HL-60/S4 (cell line): ENCODE data around the gene BCL11A.

ENCODE experiments used
- in situ Hi-C: fragments of 300-500 bp; cut with MboI; formaldehyde crosslinking; loops from 2 replicates; pipeline ENCODE4 v1.14.3; 2022; ENCODE audit warnings: low sequenced_read_pairs

The BCL11A gene

DNA sequence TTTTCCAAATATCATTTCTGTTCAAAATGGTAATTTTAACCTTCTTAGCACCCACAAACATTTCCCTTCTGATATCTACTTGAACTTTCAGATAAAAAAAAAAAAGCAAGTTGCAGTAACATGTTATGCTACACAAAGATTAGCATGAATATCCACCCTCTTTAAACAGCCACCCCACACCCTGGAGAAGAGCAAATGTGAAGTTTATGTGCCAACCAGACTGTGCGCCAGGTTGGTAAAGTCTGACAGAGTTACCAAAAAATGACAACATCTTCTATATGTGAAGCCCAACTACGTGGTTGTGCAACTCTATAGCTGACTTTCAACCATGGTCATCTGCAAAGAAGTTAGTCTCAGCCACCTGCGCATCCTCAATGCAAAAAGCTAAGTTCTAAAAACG is 62.6 kb downstream of the BCL11A start:
- in situ Hi-C loops = no loop called here

DNA sequence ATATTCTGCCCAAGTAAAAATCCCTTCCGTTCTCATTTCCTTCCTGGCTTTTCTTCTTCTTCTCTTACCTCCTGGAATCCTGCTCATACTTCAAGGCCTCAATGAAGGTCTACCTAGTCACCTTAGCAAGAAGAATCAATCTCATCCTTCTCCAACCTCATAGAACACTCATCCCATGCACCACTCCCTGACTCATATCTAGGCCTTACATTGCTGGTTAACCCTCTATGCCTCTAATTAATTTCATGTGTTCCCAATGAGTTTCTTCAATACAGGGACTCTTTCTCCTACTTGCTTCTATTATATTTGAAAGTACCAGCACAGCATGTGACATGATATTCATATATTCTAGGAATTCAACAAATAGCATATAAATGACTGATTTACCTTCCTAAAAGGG is 63.0 kb downstream of the BCL11A start:
- in situ Hi-C loops = no loop called here

DNA sequence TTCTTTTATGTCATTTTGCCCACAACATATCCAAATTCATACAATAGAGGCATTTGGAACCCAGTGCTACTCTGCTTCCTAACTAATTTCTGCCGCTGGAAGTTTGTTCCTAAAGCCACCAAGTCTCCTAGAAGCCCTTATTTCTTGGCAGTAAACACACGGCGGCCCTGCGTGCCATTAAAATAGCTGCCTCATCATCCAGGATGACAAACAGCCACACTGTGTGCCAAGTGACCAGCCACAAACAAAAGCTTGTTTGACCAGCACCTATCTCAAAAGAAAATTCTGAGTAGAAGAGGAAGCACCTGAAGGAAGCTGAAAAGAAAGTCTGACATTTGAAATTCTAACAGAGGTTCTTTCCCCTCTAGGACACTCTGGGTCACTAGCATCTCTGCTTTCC is 64.2 kb downstream of the BCL11A start:
- in situ Hi-C loops = no loop called here

DNA sequence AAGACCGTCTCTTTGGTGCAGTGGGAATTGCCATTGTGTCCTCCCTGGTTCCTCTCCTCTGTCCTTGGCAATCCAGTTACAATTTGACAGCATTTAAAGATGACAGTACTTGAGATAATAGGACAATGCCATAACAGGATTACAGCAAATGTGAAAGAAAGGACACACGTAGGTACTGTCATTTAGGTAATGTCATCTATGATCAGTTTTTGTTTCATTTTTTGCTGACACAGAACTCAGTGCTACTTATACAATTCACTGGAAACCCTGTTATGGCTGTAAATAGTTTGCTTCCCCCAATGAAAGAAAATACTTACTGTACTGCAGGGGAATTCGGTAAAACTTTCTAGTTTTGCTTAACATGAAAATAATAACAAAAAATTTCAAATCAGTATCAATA is 65.2 kb downstream of the BCL11A start:
- in situ Hi-C loops = no loop called here

DNA sequence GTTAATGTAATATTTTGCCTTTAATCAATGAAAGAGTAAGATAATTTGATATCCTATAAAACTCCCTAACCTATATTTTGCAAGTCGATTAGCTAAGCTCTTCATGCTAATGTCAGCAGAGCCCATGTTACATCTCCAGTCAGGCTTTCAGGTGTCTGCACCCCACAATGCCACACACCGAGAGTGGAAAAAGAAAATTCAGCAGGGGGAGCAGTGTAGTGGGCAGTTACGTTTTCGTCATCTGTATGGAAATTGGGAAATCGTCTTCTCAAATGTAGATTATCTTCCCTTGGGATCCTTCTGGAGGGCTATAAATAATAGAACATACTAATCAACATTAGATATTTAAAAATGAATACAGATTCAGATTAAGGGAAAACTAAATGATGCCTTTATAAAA is 66.3 kb downstream of the BCL11A start:
- in situ Hi-C loops = no loop called here

DNA sequence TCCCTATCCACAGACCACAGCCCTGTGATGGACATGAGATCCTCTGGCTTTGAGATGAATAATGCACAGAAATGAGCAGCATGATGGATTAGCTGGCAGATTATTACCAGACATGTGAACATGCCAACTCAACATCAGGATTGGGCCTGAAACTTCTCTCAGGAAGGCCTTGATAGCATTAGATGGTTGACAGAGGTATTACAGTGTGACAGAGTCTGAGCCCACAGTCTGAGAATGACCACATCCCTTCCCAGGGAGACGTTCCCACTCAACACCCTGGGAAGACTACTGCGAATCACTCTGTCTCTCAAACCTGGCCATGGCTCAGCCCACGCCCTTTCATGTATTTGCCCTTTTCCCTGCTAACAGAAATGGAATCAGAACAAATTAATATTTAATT is 66.9 kb downstream of the BCL11A start:
- in situ Hi-C loops = no loop called here

DNA sequence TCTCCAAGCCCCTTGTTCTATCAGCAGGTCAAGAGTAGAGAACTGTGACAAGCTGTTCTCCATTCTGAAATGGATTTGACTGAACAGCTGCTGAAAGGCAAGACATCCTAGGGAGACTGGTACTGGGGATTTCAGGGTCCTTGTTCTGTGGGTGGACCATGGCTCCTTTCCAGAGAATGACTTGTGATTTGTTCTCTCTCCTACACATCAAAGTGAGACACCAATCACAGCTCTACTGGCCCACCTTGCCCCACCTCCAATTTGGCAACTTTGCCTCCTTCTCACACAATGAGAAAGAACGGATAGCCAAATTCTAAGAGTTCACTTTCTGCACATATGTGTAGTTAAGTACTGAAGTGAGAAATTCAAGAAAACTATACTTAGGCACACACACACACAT is 67.4 kb downstream of the BCL11A start:
- in situ Hi-C loops = no loop called here

DNA sequence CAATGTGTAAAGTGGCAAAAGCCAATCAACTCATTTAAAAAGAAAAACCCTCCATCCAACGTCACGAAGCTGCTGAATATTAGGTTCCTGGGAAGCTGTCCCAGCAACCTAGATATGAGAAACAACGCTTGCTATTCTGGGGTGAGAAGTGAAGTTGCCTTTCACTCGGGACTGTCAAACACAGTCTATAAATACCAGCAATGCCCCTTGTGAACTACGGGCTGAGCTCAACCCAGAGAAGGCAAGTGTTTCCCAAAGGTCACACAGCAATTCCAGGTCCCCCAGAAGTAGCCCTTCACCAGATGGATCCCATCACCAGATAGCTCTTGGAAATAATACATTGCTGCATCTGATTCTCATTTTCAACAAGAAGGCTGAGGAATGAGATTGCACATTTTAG is 67.9 kb downstream of the BCL11A start:
- in situ Hi-C loops = no loop called here

DNA sequence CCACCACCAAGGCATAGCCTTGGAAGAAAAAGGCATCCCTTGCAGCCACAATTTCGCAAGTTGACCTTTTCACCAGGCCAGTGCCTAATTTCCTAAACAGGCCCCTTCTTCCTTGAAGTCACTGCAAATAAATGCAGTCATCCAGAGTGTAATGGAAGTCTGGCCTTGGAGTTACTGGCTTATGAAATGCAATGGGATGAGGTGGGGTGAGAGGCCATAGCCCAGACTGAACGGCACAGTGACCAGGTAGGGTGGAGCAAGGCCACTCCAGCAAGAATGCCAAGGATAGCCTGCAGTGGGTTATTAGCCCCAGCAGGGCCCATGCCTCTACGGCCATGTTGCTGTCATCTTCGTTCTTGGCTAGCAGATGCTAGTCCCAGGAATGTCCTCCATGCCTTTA is 68.4 kb downstream of the BCL11A start:
- in situ Hi-C loops = no loop called here

DNA sequence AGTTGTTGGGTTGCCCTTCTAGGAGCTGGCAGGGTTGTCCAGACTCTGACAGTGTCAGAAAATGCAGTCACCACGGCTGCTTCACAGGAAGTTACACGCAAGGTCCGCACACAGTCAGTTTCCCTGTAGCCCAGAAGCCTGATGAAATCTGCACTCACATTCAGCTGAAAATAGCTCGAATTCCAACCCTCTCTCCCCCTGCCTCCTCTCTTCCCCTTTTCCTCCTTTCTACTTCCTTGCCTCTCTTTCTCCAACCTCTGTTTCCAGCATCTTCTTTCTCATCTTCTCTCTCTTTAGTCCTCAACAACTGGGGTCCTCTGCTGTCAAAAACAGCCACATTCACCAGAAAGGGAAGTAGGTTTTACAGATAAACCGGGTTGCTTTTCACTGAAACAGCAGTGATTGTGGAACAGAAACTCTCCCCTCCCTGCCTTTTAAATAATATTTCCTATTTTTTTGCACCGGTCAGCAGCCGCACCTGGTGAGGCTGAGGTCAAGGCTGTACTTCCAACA is 69.3 kb downstream of the BCL11A start:
- in situ Hi-C loops = no loop called here

DNA sequence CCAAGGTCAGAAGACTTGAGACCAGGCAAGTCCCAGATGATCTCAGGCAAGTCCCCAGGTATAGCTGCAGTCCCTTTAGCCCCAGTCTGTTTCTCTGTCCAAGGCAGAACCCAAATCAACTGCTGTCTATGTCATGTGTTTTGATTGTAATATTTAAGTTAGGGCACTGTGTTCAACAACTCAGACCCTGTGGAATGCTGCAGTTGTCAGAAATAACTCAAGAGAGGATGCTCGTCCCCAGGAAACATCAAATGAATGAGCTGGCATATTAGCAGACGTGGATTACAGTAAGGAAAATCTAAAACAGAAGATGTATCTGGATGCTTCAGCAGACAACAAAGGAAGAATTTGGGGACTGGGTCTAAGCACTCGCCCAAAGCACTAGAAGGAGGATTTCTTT is 70.1 kb downstream of the BCL11A start:
- in situ Hi-C loops = no loop called here

DNA sequence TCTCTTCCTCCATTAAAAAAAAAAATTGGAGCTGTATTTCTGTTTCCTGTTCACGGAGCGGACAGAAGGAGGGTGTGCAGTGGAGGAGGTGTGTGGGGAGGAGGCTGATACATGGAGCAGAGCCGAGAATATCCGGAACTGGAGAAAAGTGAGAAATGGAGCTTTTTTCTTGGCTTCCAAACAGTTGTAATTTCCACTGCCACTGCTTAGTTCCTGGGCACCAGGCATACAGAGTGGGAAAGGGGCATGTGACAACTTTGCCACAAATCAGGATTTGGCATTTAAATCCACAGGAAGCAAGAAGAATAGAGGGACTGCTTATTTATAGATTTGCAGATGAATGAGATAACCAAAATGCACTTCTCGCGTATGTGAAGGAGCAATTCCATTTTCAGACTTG is 71.2 kb downstream of the BCL11A start:
- in situ Hi-C loops = no loop called here

DNA sequence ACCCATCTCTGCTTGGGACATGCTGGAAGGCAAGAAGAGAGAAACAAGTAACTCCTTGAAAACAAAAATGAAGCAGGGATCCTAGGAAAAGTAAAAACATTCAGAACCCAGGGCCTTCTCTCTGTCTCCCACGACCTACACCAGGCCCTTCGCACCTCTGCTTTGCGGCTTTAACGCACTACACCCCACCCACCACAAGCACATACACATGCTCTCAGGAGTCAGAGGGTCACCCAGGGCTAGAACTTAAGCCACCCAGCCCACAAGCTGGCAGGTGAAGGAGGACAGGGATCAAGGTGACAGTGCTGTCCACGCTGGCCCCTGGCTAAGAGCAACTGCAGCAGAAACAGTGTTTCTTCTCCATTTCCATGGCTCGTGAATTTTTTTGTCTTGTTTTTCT is 72.2 kb downstream of the BCL11A start:
- in situ Hi-C loops = no loop called here

DNA sequence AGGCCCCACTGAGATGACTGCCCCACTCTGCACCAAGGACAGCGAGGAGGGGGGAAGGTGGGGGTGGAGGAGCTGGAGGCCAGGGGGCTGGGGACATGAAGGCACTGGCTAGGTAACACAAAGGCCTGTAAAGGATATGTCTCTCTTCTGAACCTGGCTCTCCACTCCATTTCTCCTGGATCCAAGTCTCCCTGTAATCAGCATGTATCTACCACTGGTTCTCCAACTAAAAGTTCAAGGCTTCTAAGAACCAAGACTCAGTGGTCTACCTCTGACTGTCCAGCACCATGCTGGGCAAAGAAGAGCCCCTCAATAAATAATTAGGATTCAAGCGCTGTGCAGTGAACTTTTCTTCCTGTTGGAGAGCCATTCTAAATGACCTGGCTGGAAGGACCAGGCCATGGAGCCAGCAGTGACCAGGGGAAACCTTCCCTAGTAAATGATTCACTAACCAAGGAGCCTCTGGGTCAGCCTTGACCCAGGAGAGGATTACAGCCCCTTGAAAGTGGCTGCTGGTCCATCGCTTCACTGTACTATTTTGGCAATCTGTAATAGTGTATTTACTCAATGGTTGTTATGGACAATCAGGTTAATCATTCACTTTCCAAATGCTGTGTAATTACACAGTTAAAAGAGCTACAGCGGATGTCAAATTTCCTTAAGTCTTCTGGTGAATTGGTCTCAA is 73.2 kb downstream of the BCL11A start:
- in situ Hi-C loops = no loop called here

DNA sequence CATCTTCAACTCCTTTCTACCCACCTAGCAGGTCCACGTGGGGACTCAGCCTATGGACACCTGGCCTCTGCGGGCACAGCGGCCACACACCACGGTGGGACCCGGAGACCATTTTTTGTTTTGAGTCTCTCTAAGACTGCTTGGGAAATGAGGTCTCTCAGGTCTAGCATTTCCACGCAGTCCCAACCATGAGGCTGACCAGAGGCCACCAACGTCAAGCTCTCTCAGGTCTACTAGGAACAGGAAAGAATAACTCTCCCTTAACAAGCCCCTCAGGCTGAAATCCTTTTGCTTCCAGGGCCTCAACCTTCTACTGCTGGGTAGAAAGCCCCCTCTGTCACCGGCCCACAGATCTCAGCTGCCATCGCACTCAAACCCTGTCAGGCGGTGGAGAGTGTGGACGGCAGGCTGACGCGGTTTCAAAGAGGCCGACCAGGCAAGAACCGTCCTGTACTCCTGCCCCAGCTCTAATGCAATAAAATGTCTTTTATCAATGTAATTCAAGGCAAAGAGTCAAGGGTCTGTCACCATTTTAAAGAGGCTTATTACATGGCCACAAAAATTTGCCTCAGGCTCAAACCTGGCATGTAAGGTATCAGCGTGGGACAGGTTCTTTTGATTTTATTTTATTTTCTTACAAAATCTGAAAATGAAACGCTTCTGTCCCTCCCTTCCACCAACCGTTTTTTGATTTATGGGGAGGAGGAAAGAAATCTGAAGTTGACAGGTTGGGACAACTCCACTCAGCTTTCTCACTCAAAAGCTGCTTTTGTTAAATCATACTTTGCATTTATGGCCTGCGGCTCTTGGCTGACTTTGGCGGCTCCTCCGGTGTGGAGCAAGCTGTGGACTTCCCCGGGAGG is 74.0 kb downstream of the BCL11A start:
- in situ Hi-C loops = no loop called here

DNA sequence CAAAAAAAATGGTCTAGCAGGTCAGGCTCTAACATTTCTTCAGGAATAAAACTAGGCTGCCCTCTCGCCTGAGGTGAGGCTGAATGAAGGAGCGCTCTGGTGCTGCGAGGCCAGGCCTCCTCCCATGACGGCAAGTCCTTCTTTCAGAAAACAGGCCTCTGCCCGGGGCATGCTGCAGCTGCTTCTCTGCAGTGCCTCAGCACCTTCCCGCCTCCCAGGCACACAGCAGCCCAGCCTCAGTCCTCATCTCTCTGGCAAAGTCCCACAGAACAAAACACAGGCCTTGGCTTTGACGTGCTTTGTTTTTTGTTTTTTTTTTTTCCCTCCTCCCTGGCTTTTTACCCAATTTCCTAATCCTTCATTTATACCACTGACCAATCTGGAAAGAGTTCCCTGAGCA is 74.8 kb downstream of the BCL11A start:
- in situ Hi-C loops = no loop called here

DNA sequence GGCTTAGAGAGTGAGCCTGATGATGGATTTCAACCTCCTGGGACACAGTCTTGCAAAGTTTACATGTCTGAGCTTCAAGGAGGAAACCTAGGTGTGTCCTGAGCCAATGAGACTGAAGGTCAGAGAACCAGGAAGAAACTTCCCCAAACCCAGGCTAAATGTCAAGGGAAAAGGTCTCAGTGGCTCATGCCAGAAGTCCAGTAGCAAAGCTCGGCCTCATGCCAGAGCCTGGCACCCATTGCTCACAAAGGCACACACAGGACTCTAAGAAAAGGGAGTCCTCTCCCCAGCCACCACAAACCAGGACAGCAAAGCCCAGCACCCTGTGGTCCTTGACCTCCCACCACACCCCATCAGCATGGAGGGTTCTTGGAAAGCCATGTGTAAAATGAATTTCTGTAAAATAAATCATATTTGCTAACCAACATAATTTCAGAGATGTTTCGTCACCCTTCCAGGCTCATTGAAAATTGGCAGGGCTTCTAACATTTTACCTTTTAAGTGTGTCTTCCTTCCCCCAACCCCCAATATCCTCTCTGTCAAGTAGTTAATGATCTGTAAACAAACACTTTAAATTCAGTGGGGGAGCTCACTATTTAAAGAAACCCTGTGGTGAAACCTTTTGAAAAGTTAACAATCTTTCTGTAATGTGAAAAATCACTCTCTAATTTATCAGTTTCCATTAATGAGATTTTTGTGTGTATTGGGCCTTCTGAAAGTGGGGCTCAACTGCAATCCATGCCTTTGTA is 77.1 kb downstream of the BCL11A start:
- in situ Hi-C loops = no loop called here

DNA sequence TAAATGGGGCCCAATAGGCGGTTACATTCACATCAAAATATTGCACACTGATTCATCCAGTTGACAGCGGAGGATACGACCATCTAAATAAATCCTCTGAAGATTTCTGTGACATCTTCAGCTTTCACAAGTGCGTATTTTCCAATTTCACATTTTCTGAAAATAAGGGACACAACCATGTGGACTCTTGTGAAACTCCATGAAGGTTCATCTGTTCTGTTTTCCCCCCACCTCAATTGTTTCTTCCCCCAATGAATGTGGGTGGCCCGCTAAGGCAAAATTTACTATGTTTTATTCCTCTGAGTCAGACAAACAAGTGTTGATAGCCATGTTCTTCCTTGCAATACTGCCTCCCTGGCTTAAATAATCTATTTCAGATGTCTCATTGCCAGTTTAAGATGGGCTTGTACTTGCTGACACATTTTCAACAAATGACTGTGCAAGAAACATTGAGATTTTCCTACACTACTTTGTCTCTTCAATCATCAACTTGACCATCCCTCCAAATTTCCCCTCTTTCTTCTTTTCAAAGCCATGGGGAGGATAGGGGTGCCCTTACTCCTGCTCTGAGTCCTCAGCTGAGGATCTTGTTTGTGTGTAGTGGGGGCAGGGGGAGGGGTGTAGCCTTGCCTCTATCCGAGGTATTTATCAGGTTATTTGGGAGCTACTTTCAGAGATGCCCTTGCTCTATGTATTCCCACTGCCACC is 78.2 kb downstream of the BCL11A start:
- in situ Hi-C loops = no loop called here

DNA sequence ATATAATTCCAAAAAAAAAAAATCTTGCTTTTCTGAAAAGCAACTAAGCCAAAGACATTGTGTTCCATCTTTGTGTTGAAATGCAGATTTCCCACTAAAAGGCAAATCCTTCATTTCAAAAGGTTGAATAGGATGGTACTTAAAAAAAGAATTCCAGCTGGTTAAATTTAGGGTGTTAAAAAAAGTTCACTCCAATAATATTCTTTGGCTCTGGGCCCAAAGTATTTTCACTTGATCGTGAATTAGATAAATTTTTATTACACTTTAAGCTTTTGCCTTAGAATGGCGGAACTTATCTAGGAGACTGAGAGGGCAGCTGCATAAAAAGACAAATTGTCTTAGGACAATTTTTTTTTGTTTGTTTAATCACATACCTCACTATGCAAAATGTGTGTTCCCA is 79.2 kb downstream of the BCL11A start:
- in situ Hi-C loops = no loop called here

DNA sequence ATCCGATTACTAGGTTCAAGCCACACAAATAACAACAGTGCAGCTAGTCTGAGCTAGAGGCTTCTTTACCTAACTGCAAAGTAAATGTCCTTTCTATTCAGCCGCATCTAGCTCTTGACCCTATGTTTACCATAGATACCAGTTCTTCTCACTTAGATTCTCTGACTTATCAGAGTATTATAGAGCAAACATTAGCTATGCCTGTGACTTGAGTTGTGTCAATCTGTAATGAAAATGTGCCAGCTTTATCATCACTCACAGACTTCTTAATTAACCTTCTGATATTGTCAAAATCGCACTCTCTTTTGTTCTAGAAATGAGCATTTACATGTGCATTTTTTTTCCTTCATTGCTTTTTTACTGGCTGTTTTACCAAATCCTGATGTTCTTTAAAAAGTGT is 79.9 kb downstream of the BCL11A start:
- in situ Hi-C loops = no loop called here

DNA sequence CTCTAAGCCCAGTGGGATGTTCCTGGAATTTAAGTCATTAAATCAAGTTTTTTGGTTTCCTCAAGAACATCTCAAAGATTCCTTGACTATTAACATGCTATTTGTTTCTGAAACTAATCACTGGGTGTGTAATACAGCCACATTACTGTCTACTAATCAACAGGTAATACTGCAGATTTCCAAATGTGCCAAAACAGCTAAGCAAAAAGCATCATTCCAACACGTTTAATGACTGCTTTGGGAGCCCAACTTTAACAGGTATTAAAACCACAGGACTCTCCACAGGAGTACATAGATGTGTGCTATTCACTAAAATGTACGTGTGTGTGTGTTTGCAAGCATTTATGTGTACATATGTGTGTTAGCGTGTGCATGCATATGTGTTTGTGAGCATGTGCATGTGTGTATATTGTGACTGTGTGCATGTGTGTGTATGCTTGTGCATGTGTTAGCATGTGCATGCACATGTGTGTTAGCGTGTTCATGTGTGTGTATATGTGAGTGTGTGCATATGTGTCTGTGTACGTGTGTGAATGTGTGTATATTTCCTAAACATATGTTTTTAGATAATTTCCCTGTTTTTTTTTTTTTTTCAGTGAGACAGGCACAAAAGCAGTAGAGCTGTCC is 80.7 kb downstream of the BCL11A start:
- in situ Hi-C loops = no loop called here
